Measurements from ENCODE around the gene CCDC91.
"Not testable (repeated sequence)": the region's sequence is repeated elsewhere in the genome, so short reads cannot be mapped to it uniquely, and the experiment has no call there.

Gene CCDC91

GRCh38 chr12:28178775-28179174, 11.5 kb upstream of the CCDC91 start:
- H3K4me3 ChIP-seq (ENCODE audit: low read depth, low read length): no peak overlapping the region
- TF ChIP-seq CTCF (IDR thresholded peaks at IDR 0.05; ENCODE audit: borderline replicate concordance, insufficient read depth, low read depth, low read length): no peak

DNA sequence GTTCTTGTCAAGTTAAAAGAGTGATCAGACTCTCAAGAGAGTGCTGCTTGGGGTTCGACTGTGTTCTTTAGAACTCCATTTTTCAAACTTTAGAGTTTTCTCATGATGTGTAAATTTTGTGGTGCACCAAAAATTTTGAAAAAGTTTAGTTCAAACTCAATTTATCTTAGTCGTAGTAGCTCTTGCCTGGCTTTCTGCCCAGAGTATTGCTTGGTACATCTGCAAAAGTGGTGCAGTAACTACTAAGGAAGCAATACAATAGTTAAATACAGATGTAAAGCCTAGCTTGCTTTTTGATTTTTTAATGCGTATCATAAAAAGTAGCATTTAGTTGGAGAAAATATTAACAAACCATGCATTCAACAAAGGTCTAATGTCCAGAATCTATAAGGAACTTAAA, 9.5 kb upstream of the CCDC91 start:
- TF ChIP-seq CTCF (IDR thresholded peaks at IDR 0.05; ENCODE audit: borderline replicate concordance, insufficient read depth, low read depth, low read length): no peak
- H3K4me3 ChIP-seq (ENCODE audit: low read depth, low read length): no peak overlapping the region

DNA sequence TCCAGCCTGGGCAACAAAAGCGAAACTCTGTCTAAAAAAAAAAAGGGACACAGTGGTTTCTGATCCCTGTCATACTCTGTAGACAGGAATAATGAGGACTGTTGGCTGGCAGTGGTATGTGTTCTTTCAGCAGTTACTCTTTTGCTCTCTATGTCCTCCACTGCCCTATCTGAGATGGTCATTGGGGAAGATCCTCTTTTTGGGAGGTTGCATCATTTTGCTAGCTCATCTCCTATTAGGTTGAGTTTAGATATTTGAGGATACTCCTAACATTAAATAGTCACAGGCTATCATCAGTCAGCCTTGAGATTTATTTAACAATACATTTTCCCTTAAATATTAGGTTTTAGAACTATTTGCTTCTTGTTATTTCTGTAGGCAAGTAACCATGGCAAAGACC, 5.9 kb upstream of the CCDC91 start:
- no peak overlapping the region for H3K4me3 ChIP-seq (ENCODE audit: low read depth, low read length)
- no peak for TF ChIP-seq CTCF (IDR thresholded peaks at IDR 0.05; ENCODE audit: borderline replicate concordance, insufficient read depth, low read depth, low read length)

DNA sequence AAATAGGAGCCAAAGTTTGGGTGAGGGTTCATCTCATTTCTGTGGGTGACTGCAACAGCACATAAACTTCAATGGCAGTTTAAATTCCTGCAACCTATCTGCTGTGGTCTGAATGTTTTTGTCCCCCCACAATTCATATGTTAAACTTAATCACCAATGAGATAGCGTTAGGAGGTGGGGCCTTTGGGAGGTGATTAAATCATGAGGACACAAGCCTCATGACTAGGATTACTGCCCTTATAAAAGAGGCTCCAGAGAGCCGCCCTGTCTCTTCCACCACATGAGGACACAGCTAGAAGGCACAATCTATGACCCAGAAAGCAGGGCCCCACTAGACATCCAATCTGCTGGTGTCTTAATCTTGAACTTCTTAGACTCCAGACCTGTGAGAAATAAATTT, 3.8 kb upstream of the CCDC91 start:
- no peak overlapping the region for H3K4me3 ChIP-seq (ENCODE audit: low read depth, low read length)
- no peak for TF ChIP-seq CTCF (IDR thresholded peaks at IDR 0.05; ENCODE audit: borderline replicate concordance, insufficient read depth, low read depth, low read length)

GRCh38 chr12:28189784-28190320, 404 bp upstream of the CCDC91 start:
- TF ChIP-seq CTCF (IDR thresholded peaks at IDR 0.05; ENCODE audit: borderline replicate concordance, insufficient read depth, low read depth, low read length): no peak
- peak overlapping the region; percentile 98 for H3K4me3 ChIP-seq (ENCODE audit: low read depth, low read length)

GRCh38 chr12:28191051-28192048, 1.1 kb downstream of the CCDC91 start:
- H3K4me3 ChIP-seq (ENCODE audit: low read depth, low read length): peak overlapping the region; percentile 98
- no peak for TF ChIP-seq CTCF (IDR thresholded peaks at IDR 0.05; ENCODE audit: borderline replicate concordance, insufficient read depth, low read depth, low read length)

DNA sequence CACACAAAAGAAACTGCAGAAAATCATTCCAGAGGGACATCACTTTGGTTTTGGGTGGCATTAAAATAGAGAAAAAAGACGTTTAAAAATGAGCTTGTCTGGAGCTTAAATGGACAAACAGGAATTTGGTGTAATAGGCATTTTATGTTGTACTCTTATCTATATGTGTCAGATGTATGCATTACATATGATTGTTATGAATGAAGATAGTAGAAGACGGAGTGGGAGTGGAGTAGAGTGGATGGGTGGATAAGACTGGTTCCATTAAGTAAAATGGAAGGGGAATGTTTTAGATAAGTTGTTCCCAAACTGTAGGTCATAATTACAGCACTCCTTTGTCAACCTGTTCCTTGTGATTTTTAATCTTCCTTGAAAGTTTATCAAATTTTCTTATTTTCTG, 1.9 kb downstream of the CCDC91 start:
- no peak for TF ChIP-seq CTCF (IDR thresholded peaks at IDR 0.05; ENCODE audit: borderline replicate concordance, insufficient read depth, low read depth, low read length)
- H3K4me3 ChIP-seq (ENCODE audit: low read depth, low read length): no peak overlapping the region

- H3K4me3 ChIP-seq (ENCODE audit: low read depth, low read length): not testable (repeated sequence)
Observed at GRCh38 chr12:28194621-28195020, 4.4 kb downstream of the CCDC91 start.

DNA sequence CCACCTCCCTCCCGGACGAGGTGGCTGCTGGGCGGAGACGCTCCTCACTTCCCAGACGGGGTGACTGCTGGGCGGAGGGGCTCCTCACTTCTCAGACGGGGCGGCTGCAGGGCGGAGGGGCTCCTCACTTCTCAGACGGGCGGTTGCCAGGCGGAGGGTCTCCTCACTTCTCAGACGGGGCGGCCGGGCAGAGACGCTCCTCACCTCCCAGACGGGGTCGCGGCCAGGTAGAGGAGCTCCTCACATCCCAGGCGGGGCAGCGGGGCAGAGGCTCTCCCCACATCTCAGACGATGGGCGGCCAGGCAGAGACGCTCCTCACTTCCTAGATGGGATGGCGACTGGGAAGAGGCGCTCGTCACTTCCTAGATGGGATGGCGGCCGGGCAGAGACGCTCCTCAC, 10.9 kb downstream of the CCDC91 start:
- H3K4me3 ChIP-seq (ENCODE audit: low read depth, low read length): not testable (repeated sequence)

Data from GM12875 (cell line).